H1 (cell line): ENCODE data around the gene OS9. TPM values are rescaled to one million over a fixed set of nuclear protein-coding genes. Genes with fewer than 3 reads are reported as not detected.

Experiments
- FOSL1 ChIP-seq: IDR thresholded peaks from 2 replicates; pipeline ENCODE4 v1.6.1; 2011; ENCODE audit warnings: mild to moderate bottlenecking, low read depth, low read length, moderate library complexity; ENCODE audit not compliant: insufficient read depth
- HDAC6 ChIP-seq: IDR thresholded peaks from one replicate; pipeline ENCODE4 v1.7.1; 2012; ENCODE audit warnings: low read depth, mild to moderate bottlenecking, inconsistent platforms, low read length, moderate library complexity
- KDM5A ChIP-seq: fragments of 200-600 bp; IDR thresholded peaks from 2 replicates; pipeline ENCODE4 v1.7.1; 2012; ENCODE audit warnings: mild to moderate bottlenecking, low read length, inconsistent platforms, mixed read lengths
- NRF1 ChIP-seq: IDR thresholded peaks from 2 replicates; pipeline ENCODE4 v1.6.1; 2011; ENCODE audit warnings: mild to moderate bottlenecking, low read depth, low read length, improper control_type of control experiment
- POLR2AphosphoS5 ChIP-seq: IDR thresholded peaks from 2 replicates; pipeline ENCODE4 v1.6.1; 2011; ENCODE audit warnings: low read depth, low read length
- RFX5 ChIP-seq: IDR thresholded peaks from 2 replicates; pipeline ENCODE4 v1.6.1; 2011; ENCODE audit warnings: low read depth, low read length, improper control_type of control experiment, borderline replicate concordance
- TBP ChIP-seq: IDR thresholded peaks from 2 replicates; pipeline ENCODE4 v1.6.1; 2011; ENCODE audit warnings: low read depth, low read length, improper control_type of control experiment
- polyA plus RNA-seq, 7 experiments: library from polyadenylated mRNA; depleted of rRNA in 3 of 7; stranded (reverse) in 5 of 7; unstranded in 2 of 7; fragments of >200 nt in 5 of 7; fragments of 200-250 nt in 2 of 7; gene quantifications; 1 replicate in 5 of 7; 2 replicates in 1 of 7; 4 replicates in 1 of 7; pipeline versions ENCODE4 v1.2.1 to v1.2.3, GENCODE V29; 2011 to 2013; ENCODE audit warnings: missing spikeins in 2 of 7, mixed read lengths in 2 of 7
- total RNA-seq: library from RNA; stranded (reverse); fragmentation: NEBNext Ultra II Directional; extraction: Animal tissue kit (Norgen Biotek cat#: 25700); gene quantifications from 2 replicates; pipeline ENCODE4 v1.2.1, GENCODE V29; 2021

The OS9 gene
- total and polyA plus RNA-seq, 2 of the 8 experiments (the other 6 are each of a cell fraction or from before 2014, with no cell fraction given): 71.0 to 108 TPM

DNA sequence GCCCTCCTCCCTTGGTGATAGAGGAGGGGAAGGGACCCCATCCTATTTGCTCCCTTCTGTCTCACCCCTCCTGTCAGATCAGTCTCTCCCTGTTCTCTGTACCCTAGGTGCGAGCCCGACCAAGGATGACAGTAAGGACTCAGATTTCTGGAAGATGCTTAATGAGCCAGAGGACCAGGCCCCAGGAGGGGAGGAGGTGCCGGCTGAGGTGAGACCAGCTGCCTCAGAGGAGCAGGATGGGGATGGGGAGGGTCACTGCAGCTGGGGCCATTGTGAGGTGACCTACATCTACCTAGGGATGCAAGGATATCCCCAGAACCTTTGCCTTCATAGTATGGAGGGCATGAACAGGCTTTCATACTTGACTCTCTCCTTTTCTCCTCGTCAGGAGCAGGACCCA, 22.4 kb downstream of the OS9 start (continued):
- no peak for TF ChIP-seq HDAC6
- TF ChIP-seq NRF1: no peak
- TF ChIP-seq FOSL1: no peak
- no peak for TF ChIP-seq TBP
- TF ChIP-seq RFX5: no peak
- no peak for TF ChIP-seq KDM5A
- no peak for TF ChIP-seq POLR2AphosphoS5
